ENCODE results near the gene TEDDM1. TPM values are rescaled to one million over a fixed set of nuclear protein-coding genes. Genes with fewer than 3 reads are reported as not detected.

Gene TEDDM1
- total RNA-seq, 1 donor from 2014 or later, result not detected

Other genes with a start within 250 kb of the TEDDM1 start
- gene GLUL, start 8.9 kb downstream of the TEDDM1 start, total RNA-seq, result 185 TPM
- not detected for gene RGSL1, start 49.5 kb upstream of the TEDDM1 start, total RNA-seq
- gene RNASEL, start 188.6 kb upstream of the TEDDM1 start, total RNA-seq, result 0.98 TPM
- 2.2 TPM for gene RGS16, start 203.7 kb upstream of the TEDDM1 start, total RNA-seq

Measured in temporal lobe (tissue), 1 donor.